ENCODE data around the gene FHDC1. TPM values are rescaled to one million over a fixed set of nuclear protein-coding genes. Genes with fewer than 3 reads are reported as not detected.

FHDC1 gene
- total RNA-seq, 1 experiment from 2014 or later, result 19.9 TPM

GRCh38 chr4:152941411-152941810, 5.3 kb downstream of the FHDC1 start:
- peaks cover 11% of the 10 kb centered on the region for H3K23me2 ChIP-seq (ENCODE audit: insufficient read length, low read depth, low read length, poor library complexity, severe bottlenecking)
- peaks cover 20% of the 10 kb centered on the region for H3K27me3 Mint-ChIP-seq (ENCODE audit: low read depth)
- no peak overlapping the region for H3K4me2 ChIP-seq (ENCODE audit: insufficient read depth, insufficient read length, low read length)
- H3K56ac ChIP-seq (ENCODE audit: insufficient read length, low read depth, low read length), result no peak overlapping the region
- no peak overlapping the region for H2BK120ac ChIP-seq (ENCODE audit: low read depth, low read length, poor library complexity, severe bottlenecking)
- no peak overlapping the region for H3K18ac ChIP-seq (ENCODE audit: insufficient read length, low read depth, low read length)
- H2AK5ac ChIP-seq (ENCODE audit: insufficient read length, low read length), result no peak overlapping the region
- H4K20me1 ChIP-seq (ENCODE audit: control insufficient read depth, insufficient read depth, insufficient read length), result no peaks in the 10 kb centered on the region
- H2BK12ac ChIP-seq (ENCODE audit: insufficient read length, low read depth, low read length), result no peak overlapping the region
- no peak overlapping the region for H2BK5ac ChIP-seq (ENCODE audit: insufficient read length, low read length)
- H2AFZ ChIP-seq (ENCODE audit: low read length), result no peak overlapping the region
- no peak for TF ChIP-seq CTCF (conservative IDR thresholded peaks at IDR 0.05)
- peaks cover 3% of the 10 kb centered on the region for H3K79me1 ChIP-seq (ENCODE audit: insufficient read depth, low read depth, low read length, poor library complexity, severe bottlenecking)
- no peak overlapping the region for H3K23ac ChIP-seq (ENCODE audit: insufficient read length, low read depth, low read length)
- peaks cover 41% of the 10 kb centered on the region; the same call in 1 of the 2 replicates for H3K79me2 ChIP-seq (ENCODE audit: insufficient read depth, low read length)
- H3K4me1 ChIP-seq (ENCODE audit: insufficient read depth, low read length), result peaks cover 6% of the 10 kb centered on the region; the same call in 1 of the 2 replicates
- whole genome bisulfite sequencing (ENCODE audit: extremely low coverage, insufficient read length, low lambda C conversion rate), result no CpG with 5 or more reads among the region's 1 CpG
- H3K27ac Mint-ChIP-seq, result no peak overlapping the region
- no peak overlapping the region for H2BK15ac ChIP-seq (ENCODE audit: low read depth, low read length)
- no peak overlapping the region for H4K5ac ChIP-seq (ENCODE audit: insufficient read length, low read depth, low read length)
- H4K91ac ChIP-seq (ENCODE audit: insufficient read length, low read depth, low read length), result no peak overlapping the region
- no peaks in the 10 kb centered on the region for H3K9me3 Mint-ChIP-seq
- H3K4me3 Mint-ChIP-seq, result no peak overlapping the region
- H3K14ac ChIP-seq (ENCODE audit: insufficient read depth, low read length), result no peak overlapping the region
- H3T11ph ChIP-seq (ENCODE audit: low read length), result no peak overlapping the region
- H3K4me1 Mint-ChIP-seq, result peaks cover 21 to 31% of the 10 kb centered on the region in 2 experiments
- H3K27me3 ChIP-seq (ENCODE audit: insufficient read depth, low read length), result no peaks in the 10 kb centered on the region
- no peak overlapping the region for H3K4ac ChIP-seq (ENCODE audit: low read depth, low read length)
- H3K9ac ChIP-seq (ENCODE audit: extremely low read depth, insufficient read length, low read length), result no peak overlapping the region
- H2BK20ac ChIP-seq (ENCODE audit: low read depth, low read length, poor library complexity, severe bottlenecking), result no peak overlapping the region
- DNase-seq, result no peak
- H3K9me3 ChIP-seq (ENCODE audit: control insufficient read depth, low read depth, low read length), result no peaks in the 10 kb centered on the region
- no peak overlapping the region for H3K27ac ChIP-seq (ENCODE audit: insufficient read length, low read depth, low read length)
- H4K8ac ChIP-seq (replicated peaks; ENCODE audit: insufficient read length, low read depth, low read length), result no peak overlapping the region
- peaks cover 15 to 39% (median 24%) of the 10 kb centered on the region in 3 experiments for H3K36me3 Mint-ChIP-seq (ENCODE audit: insufficient read depth in 1 of 3, low read depth in 3 of 3)

Measured in H9 (cell line).